BLaER1 treated with 17β-estradiol and CSF1 and Interleukin-3, amounts not matched to agents 10 nM and 100 nM (cell line): ENCODE results near the gene PRDM16.

Source experiments
- H3K27ac ChIP-seq, 11 experiments: shearing (Covaris generic); formaldehyde crosslinking; 2 replicates each; pipeline ENCODE4 v1.8.1; 2022
- H3K27me3 ChIP-seq, 11 experiments: shearing (Covaris generic); formaldehyde crosslinking; 2 replicates each; pipeline ENCODE4 v1.8.1; 2022
- H3K36me3 ChIP-seq, 11 experiments: shearing (Covaris generic); formaldehyde crosslinking; 2 replicates each; pipeline ENCODE4 v1.8.1; 2022
- H3K4me1 ChIP-seq, 10 experiments: shearing (Covaris generic); formaldehyde crosslinking; 2 replicates each; pipeline ENCODE4 v1.8.1; 2022
- H3K4me2 ChIP-seq, 11 experiments: shearing (Covaris generic); formaldehyde crosslinking; 2 replicates each; pipeline ENCODE4 v1.8.1; 2022
- H3K4me3 ChIP-seq, 10 experiments: shearing (Covaris generic); formaldehyde crosslinking; 2 replicates each; pipeline ENCODE4 v1.8.1; 2022
- H3K9ac ChIP-seq, 11 experiments: shearing (Covaris generic); formaldehyde crosslinking; 2 replicates each; pipeline ENCODE4 v1.8.1; 2022
- H3K9me3 ChIP-seq, 11 experiments: shearing (Covaris generic); formaldehyde crosslinking; replicated peaks in 1 of 11; 2 replicates each; pipeline ENCODE4 v1.8.1; 2022
- H4K20me1 ChIP-seq, 11 experiments: shearing (Covaris generic); formaldehyde crosslinking; 2 replicates each; pipeline ENCODE4 v1.8.1; 2022
- Cebpa-rat ChIP-seq, 11 experiments: shearing (Covaris generic); IDR thresholded peaks; 2 replicates each; pipeline ENCODE4 v1.8.1; 2022

PRDM16 gene

GRCh38 chr1:3024588-3024987 is 44.4 kb upstream of the PRDM16 start:
- no peak overlapping the region for H3K27ac ChIP-seq
- no peak overlapping the region for H3K9ac ChIP-seq
- no peak overlapping the region for H3K4me3 ChIP-seq
- no peaks in the 10 kb centered on the region for H3K36me3 ChIP-seq
- H3K27me3 ChIP-seq, result peaks cover 27 to 44% (median 33%) of the 10 kb centered on the region in 11 experiments
- peaks cover 0 to 34% (median 13%) of the 10 kb centered on the region in 11 experiments; a peak in 13 of 22 replicates for H4K20me1 ChIP-seq
- peaks cover 0 to 14% (median 13%) of the 10 kb centered on the region in 10 experiments; a peak in 9 of 20 replicates for H3K4me1 ChIP-seq
- no peak for TF ChIP-seq Cebpa-rat (IDR thresholded peaks at IDR 0.05)
- H3K9me3 ChIP-seq, result peaks cover 0 to 8% (median 0%) of the 10 kb centered on the region in 11 experiments; a peak in 1 of 22 replicates
- no peak overlapping the region for H3K4me2 ChIP-seq

GRCh38 chr1:3026124-3026523 is 42.9 kb upstream of the PRDM16 start:
- H3K4me2 ChIP-seq, result no peak overlapping the region
- peaks cover 0 to 14% (median 13%) of the 10 kb centered on the region in 10 experiments; a peak in 9 of 20 replicates for H3K4me1 ChIP-seq
- TF ChIP-seq Cebpa-rat (IDR thresholded peaks at IDR 0.05), result no peak
- no peak overlapping the region for H3K4me3 ChIP-seq
- H3K36me3 ChIP-seq, result no peaks in the 10 kb centered on the region
- H3K27me3 ChIP-seq, result peaks cover 41 to 60% (median 48%) of the 10 kb centered on the region in 11 experiments
- H3K27ac ChIP-seq, result no peak overlapping the region
- H4K20me1 ChIP-seq, result peaks cover 0 to 42% (median 23%) of the 10 kb centered on the region in 11 experiments; a peak in 13 of 22 replicates
- peaks cover 0 to 8% (median 0%) of the 10 kb centered on the region in 11 experiments; a peak in 1 of 22 replicates for H3K9me3 ChIP-seq
- no peak overlapping the region for H3K9ac ChIP-seq

GRCh38 chr1:3026581-3027391 is 42.2 kb upstream of the PRDM16 start:
- H3K4me1 ChIP-seq, result peaks cover 0 to 14% (median 13%) of the 10 kb centered on the region in 10 experiments; a peak in 9 of 20 replicates
- H3K27me3 ChIP-seq, result peaks cover 46 to 66% (median 55%) of the 10 kb centered on the region in 11 experiments
- no peak overlapping the region for H3K9ac ChIP-seq
- no peak overlapping the region for H3K27ac ChIP-seq
- no peaks in the 10 kb centered on the region for H3K36me3 ChIP-seq
- no peak for TF ChIP-seq Cebpa-rat (IDR thresholded peaks at IDR 0.05)
- H3K9me3 ChIP-seq, result peaks cover 0 to 8% (median 0%) of the 10 kb centered on the region in 11 experiments; a peak in 1 of 22 replicates
- H3K4me2 ChIP-seq, result no peak overlapping the region
- no peak overlapping the region for H3K4me3 ChIP-seq
- peaks cover 0 to 42% (median 24%) of the 10 kb centered on the region in 11 experiments; a peak in 14 of 22 replicates for H4K20me1 ChIP-seq

- H3K9me3 ChIP-seq, result peaks cover 0 to 8% (median 0%) of the 10 kb centered on the region in 11 experiments; a peak in 1 of 22 replicates
- no peak overlapping the region for H3K4me3 ChIP-seq
- no peak overlapping the region for H3K27ac ChIP-seq
- H3K4me2 ChIP-seq, result peak overlapping the region in 2 of 11 experiments; percentile 56 to 62; a peak in 3 of 22 replicates
- H3K27me3 ChIP-seq, result peaks cover 48 to 69% (median 65%) of the 10 kb centered on the region in 11 experiments
- no peak for TF ChIP-seq Cebpa-rat (IDR thresholded peaks at IDR 0.05)
- no peak overlapping the region for H3K9ac ChIP-seq
- peaks cover 0 to 51% (median 29%) of the 10 kb centered on the region in 11 experiments; a peak in 13 of 22 replicates for H4K20me1 ChIP-seq
- peaks cover 0 to 17% (median 16%) of the 10 kb centered on the region in 10 experiments; a peak in 13 of 20 replicates for H3K4me1 ChIP-seq
- no peaks in the 10 kb centered on the region for H3K36me3 ChIP-seq
Measured at GRCh38 chr1:3027611-3028371, 41.2 kb upstream of the PRDM16 start.

- H4K20me1 ChIP-seq, result peaks cover 0 to 55% (median 29%) of the 10 kb centered on the region in 11 experiments; a peak in 13 of 22 replicates
- no peak overlapping the region; a peak in 2 of 22 replicates for H3K9ac ChIP-seq
- peak overlapping the region in 8 of 11 experiments; percentile 9 to 62 (median 50); a peak in 12 of 22 replicates for H3K4me2 ChIP-seq
- H3K4me1 ChIP-seq, result peaks cover 0 to 26% (median 25%) of the 10 kb centered on the region in 10 experiments; a peak in 16 of 20 replicates
- H3K4me3 ChIP-seq, result no peak overlapping the region; a peak in 1 of 20 replicates
- peaks cover 0 to 8% (median 0%) of the 10 kb centered on the region in 11 experiments; a peak in 1 of 22 replicates for H3K9me3 ChIP-seq
- no peak overlapping the region for H3K27ac ChIP-seq
- H3K36me3 ChIP-seq, result no peaks in the 10 kb centered on the region
- peaks cover 48 to 78% (median 74%) of the 10 kb centered on the region in 11 experiments for H3K27me3 ChIP-seq
- TF ChIP-seq Cebpa-rat (IDR thresholded peaks at IDR 0.05), result no peak
Measured at GRCh38 chr1:3028531-3029282, 40.3 kb upstream of the PRDM16 start.

- H4K20me1 ChIP-seq, result peaks cover 0 to 64% (median 29%) of the 10 kb centered on the region in 11 experiments; a peak in 13 of 22 replicates
- H3K4me2 ChIP-seq, result peak overlapping the region in 8 of 11 experiments; percentile 9 to 62 (median 50); a peak in 9 of 22 replicates
- TF ChIP-seq Cebpa-rat (IDR thresholded peaks at IDR 0.05), result no peak
- peaks cover 0 to 29% (median 27%) of the 10 kb centered on the region in 10 experiments; a peak in 16 of 20 replicates for H3K4me1 ChIP-seq
- peaks cover 0 to 8% (median 0%) of the 10 kb centered on the region in 11 experiments; a peak in 1 of 22 replicates for H3K9me3 ChIP-seq
- no peak overlapping the region for H3K4me3 ChIP-seq
- H3K27ac ChIP-seq, result no peak overlapping the region
- H3K27me3 ChIP-seq, result peaks cover 52 to 84% (median 81%) of the 10 kb centered on the region in 11 experiments
- H3K36me3 ChIP-seq, result no peaks in the 10 kb centered on the region
- no peak overlapping the region for H3K9ac ChIP-seq
Measured at GRCh38 chr1:3029481-3029961, 39.5 kb upstream of the PRDM16 start.

- Histone ChIP-seq H3K27ac (no peak overlapping the region), H3K9ac (no peak overlapping the region), H3K4me3 (no peak overlapping the region), H3K4me1 (peaks cover 0 to 29% (median 27%) of the 10 kb centered on the region in 10 experiments; a peak in 16 of 20 replicates), H3K4me2 (no peak overlapping the region), H3K27me3 (peaks cover 52 to 89% (median 85%) of the 10 kb centered on the region in 11 experiments), H3K36me3 (no peaks in the 10 kb centered on the region), H3K9me3 (peaks cover 0 to 8% (median 0%) of the 10 kb centered on the region in 11 experiments; a peak in 1 of 22 replicates), H4K20me1 (peaks cover 0 to 70% (median 29%) of the 10 kb centered on the region in 11 experiments; a peak in 13 of 22 replicates)
- TF ChIP-seq Cebpa-rat (IDR thresholded peaks at IDR 0.05), result no peak
Measured at GRCh38 chr1:3029991-3030662, 38.9 kb upstream of the PRDM16 start.
